Uterus (tissue), 2 donors: ENCODE results near the gene MSX1.

Source experiments
- CTCF ChIP-seq, 4 experiments: fragments of 200-600 bp in 2 of 4; fragments of 450-650 bp in 2 of 4; sonication (generic) in 2 of 4; IDR thresholded peaks; one replicate each; pipeline ENCODE4 v1.5.1; 2016 to 2019; ENCODE audit warnings: antibody characterized with exemption in 4 of 4, mild to moderate bottlenecking in 2 of 4, moderate library complexity in 1 of 4
- POLR2A ChIP-seq, 2 donors: fragments of 450-650 bp; IDR thresholded peaks; one replicate each; pipeline ENCODE4 v1.6.1; 2016; ENCODE audit warnings: antibody characterized with exemption in 2 of 2, mild to moderate bottlenecking in 1 of 2, moderate library complexity in 1 of 2

- TF ChIP-seq POLR2A (IDR thresholded peaks at IDR 0.05): no peak
- TF ChIP-seq CTCF (IDR thresholded peaks at IDR 0.05): no peak
Measured at GRCh38 chr4:4913147-4913561, 53.7 kb downstream of the MSX1 start.
